Measurements from ENCODE around the gene COG2. TPM values are rescaled to one million over a fixed set of nuclear protein-coding genes. Genes with fewer than 3 reads are reported as not detected.

The COG2 gene
- total RNA-seq, 1 donor from 2014 or later: 22.0 TPM

- Mint-ChIP-seq H3K27me3 (ENCODE audit: unreplicated experiment) (peaks cover 38% of the 10 kb centered on the region), H3K4me3 (ENCODE audit: unreplicated experiment) (no peak overlapping the region), H3K27ac (ENCODE audit: unreplicated experiment) (no peak overlapping the region), H3K9me3 (ENCODE audit: unreplicated experiment) (no peaks in the 10 kb centered on the region), H3K36me3 (ENCODE audit: unreplicated experiment) (no peaks in the 10 kb centered on the region), H3K4me1 (ENCODE audit: unreplicated experiment) (no peaks in the 10 kb centered on the region)
- DNase-seq (ENCODE audit: extremely low spot score, unreplicated experiment): no peak
- TF ChIP-seq, protein P1, sequence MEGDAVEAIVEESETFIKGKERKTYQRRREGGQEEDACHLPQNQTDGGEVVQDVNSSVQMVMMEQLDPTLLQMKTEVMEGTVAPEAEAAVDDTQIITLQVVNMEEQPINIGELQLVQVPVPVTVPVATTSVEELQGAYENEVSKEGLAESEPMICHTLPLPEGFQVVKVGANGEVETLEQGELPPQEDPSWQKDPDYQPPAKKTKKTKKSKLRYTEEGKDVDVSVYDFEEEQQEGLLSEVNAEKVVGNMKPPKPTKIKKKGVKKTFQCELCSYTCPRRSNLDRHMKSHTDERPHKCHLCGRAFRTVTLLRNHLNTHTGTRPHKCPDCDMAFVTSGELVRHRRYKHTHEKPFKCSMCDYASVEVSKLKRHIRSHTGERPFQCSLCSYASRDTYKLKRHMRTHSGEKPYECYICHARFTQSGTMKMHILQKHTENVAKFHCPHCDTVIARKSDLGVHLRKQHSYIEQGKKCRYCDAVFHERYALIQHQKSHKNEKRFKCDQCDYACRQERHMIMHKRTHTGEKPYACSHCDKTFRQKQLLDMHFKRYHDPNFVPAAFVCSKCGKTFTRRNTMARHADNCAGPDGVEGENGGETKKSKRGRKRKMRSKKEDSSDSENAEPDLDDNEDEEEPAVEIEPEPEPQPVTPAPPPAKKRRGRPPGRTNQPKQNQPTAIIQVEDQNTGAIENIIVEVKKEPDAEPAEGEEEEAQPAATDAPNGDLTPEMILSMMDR (IDR thresholded peaks at IDR 0.05): no peak
These were observed 21.5 kb upstream of the COG2 start for GRCh38 chr1:230620649-230621323.

GRCh38 chr1:230621324-230622030 lies 20.8 kb upstream of the COG2 start:
- Mint-ChIP-seq H3K27ac (ENCODE audit: unreplicated experiment) (no peak overlapping the region), H3K27me3 (ENCODE audit: unreplicated experiment) (peaks cover 36% of the 10 kb centered on the region), H3K4me3 (ENCODE audit: unreplicated experiment) (no peak overlapping the region), H3K4me1 (ENCODE audit: unreplicated experiment) (no peaks in the 10 kb centered on the region), H3K9me3 (ENCODE audit: unreplicated experiment) (no peaks in the 10 kb centered on the region), H3K36me3 (ENCODE audit: unreplicated experiment) (no peaks in the 10 kb centered on the region)
- no peak for DNase-seq (ENCODE audit: extremely low spot score, unreplicated experiment)
- TF ChIP-seq, protein P1 (IDR thresholded peaks at IDR 0.05): no peak

- Mint-ChIP-seq H3K27me3 (ENCODE audit: unreplicated experiment) (peaks cover 36% of the 10 kb centered on the region), H3K4me3 (ENCODE audit: unreplicated experiment) (no peak overlapping the region), H3K27ac (ENCODE audit: unreplicated experiment) (no peak overlapping the region), H3K9me3 (ENCODE audit: unreplicated experiment) (no peaks in the 10 kb centered on the region), H3K4me1 (ENCODE audit: unreplicated experiment) (no peaks in the 10 kb centered on the region), H3K36me3 (ENCODE audit: unreplicated experiment) (no peaks in the 10 kb centered on the region)
- no peak for DNase-seq (ENCODE audit: extremely low spot score, unreplicated experiment)
- TF ChIP-seq, protein P1 (IDR thresholded peaks at IDR 0.05): no peak
These were observed 20.1 kb upstream of the COG2 start for GRCh38 chr1:230622151-230622550.

DNA sequence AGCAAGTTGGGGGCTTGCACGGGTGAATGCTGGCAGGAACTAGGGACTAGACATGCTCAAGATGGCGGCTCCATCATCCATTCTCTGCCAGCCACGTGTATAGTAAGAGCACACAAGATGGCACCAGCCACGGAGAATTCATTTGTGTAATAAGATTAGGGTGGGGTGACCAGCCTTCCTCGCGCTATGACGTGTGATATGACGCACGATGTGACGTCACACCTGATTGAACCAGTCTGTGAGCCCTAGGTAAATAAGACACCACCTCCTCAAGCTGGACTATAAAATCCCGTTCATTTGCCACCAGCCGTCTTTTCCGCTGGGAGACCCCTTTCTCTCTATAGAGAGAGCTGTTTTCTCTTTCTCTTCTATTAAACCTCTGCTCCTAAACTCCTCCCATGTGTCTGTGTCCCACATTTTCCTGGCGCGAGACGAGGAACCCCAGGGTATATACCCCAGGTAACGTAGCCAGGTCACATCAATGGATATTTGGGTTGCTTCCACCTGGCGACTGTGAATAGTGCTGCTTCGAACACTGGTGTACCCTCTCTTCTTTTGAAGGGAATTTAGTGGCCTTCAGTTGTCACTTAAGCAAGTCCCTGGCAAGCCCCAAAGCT lies 18.1 kb upstream of the COG2 start:
- H3K4me3 Mint-ChIP-seq (ENCODE audit: unreplicated experiment): no peak overlapping the region
- no peaks in the 10 kb centered on the region for H3K4me1 Mint-ChIP-seq (ENCODE audit: unreplicated experiment)
- peaks cover 28% of the 10 kb centered on the region for H3K27me3 Mint-ChIP-seq (ENCODE audit: unreplicated experiment)
- H3K36me3 Mint-ChIP-seq (ENCODE audit: unreplicated experiment): no peaks in the 10 kb centered on the region
- no peak overlapping the region for H3K27ac Mint-ChIP-seq (ENCODE audit: unreplicated experiment)
- TF ChIP-seq, protein P1 (IDR thresholded peaks at IDR 0.05): no peak
- H3K9me3 Mint-ChIP-seq (ENCODE audit: unreplicated experiment): no peaks in the 10 kb centered on the region
- DNase-seq (ENCODE audit: extremely low spot score, unreplicated experiment): no peak

DNA sequence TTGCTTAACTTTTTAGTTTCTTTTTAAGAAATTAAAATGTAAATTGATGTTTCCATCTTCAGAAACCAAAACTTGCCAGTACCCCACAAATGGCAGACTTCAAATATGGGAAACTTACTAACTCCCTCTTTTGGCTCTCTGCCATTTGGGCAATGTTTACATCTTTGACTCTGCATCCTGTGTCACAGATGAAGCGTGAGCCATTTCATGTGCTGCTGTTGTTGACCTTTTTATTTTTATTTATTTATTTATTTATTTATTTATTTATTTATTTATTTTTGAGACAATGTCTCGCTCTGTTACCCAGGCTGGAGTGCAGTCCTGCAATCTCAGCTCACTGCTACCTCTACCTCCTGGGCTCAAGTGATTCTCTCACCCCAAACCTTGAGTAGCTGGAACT lies 16.0 kb upstream of the COG2 start:
- Mint-ChIP-seq H3K4me3 (ENCODE audit: unreplicated experiment) (no peak overlapping the region), H3K27ac (ENCODE audit: unreplicated experiment) (no peak overlapping the region), H3K9me3 (ENCODE audit: unreplicated experiment) (no peaks in the 10 kb centered on the region), H3K27me3 (ENCODE audit: unreplicated experiment) (peaks cover 19% of the 10 kb centered on the region), H3K36me3 (ENCODE audit: unreplicated experiment) (no peaks in the 10 kb centered on the region), H3K4me1 (ENCODE audit: unreplicated experiment) (no peaks in the 10 kb centered on the region)
- DNase-seq (ENCODE audit: extremely low spot score, unreplicated experiment): no peak
- TF ChIP-seq, protein P1 (IDR thresholded peaks at IDR 0.05): no peak
